Stimulated activated CD8-positive, alpha-beta memory T cell treated with anti-CD3 and anti-CD28 coated beads, Interleukin-4, amount 100 ng/mL, for 24 hours (primary cell): Measurements from ENCODE around the gene ARTN.

Source experiments
- DNase-seq: peaks from one replicate; pipeline ENCODE4 v3.0.0-alpha.2; 2020; ENCODE audit warnings: low read depth

ARTN gene

GRCh38 chr1:43924516-43924915, 9.1 kb upstream of the ARTN start:
- DNase-seq: no peak

- DNase-seq: no peak
Observed at GRCh38 chr1:43925846-43926245, 7.8 kb upstream of the ARTN start.

GRCh38 chr1:43930168-43930948, 3.2 kb upstream of the ARTN start:
- DNase-seq: no peak

DNA sequence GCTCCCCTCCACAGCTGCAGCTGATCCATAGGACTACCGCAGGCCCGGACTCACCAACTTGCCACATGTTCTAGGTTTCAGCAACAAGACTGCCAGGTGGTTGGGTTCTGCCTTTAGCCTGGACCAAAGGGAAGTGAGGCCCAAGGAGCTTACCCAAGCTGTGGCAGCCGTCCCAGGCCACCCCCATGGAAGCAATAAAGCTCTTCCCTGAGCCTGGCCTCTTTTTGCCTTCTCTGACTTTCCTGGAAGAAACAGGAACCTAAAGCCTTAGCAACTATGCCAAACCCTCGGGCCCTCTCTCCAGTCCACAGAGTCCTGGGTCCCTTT, 2.7 kb upstream of the ARTN start:
- no peak for DNase-seq

- DNase-seq: no peak
Observed at GRCh38 chr1:43931711-43932660, 1.6 kb upstream of the ARTN start.

- DNase-seq: no peak
Observed at GRCh38 chr1:43932786-43933385, 715 bp upstream of the ARTN start.

GRCh38 chr1:43934101-43934985, 742 bp downstream of the ARTN start:
- peak; percentile 38 for DNase-seq

DNA sequence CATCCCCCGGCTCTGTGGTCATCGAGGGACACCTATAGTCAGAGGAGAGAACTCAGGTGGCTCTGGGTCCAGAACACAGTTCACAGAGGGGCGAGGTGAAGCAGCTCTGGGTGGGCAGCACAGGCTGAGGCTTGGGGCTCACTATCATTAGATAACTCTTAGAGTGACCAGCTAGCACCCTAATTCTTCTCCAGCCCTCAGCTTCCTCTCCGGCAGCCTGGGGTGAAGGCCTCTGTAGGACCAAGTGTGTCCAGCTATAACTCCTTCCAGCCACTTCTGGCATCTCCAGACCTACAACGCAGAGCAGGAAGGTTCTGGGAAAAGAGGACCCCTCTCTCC, 1.4 kb downstream of the ARTN start:
- no peak for DNase-seq

DNA sequence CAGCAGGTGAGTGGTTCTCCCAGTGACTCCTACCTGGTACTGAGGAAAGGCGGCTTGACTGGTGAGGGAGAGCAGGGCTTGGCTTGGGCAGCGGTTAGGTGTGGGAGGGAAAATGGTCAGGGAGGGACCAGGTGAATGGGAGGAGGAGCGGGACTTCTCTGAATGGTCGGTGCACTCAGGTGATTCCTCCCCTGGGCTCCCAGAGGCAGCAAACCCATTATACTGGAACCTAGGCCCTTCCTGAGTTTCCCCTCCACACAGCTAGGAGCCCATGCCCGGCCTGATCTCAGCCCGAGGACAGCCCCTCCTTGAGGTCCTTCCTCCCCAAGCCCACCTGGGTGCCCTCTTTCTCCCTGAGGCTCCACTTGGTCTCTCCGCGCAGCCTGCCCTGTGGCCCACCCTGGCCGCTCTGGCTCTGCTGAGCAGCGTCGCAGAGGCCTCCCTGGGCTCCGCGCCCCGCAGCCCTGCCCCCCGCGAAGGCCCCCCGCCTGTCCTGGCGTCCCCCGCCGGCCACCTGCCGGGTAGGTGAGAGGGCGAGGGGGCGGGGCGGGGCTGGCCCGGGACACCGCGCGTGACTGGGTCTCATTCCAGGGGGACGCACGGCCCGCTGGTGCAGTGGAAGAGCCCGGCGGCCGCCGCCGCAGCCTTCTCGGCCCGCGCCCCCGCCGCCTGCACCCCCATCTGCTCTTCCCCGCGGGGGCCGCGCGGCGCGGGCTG, 2.3 kb downstream of the ARTN start:
- DNase-seq: no peak

- DNase-seq: no peak
Observed at GRCh38 chr1:43936431-43937151, 3.0 kb downstream of the ARTN start.

GRCh38 chr1:43937179-43937865, 3.7 kb downstream of the ARTN start:
- DNase-seq: no peak

DNA sequence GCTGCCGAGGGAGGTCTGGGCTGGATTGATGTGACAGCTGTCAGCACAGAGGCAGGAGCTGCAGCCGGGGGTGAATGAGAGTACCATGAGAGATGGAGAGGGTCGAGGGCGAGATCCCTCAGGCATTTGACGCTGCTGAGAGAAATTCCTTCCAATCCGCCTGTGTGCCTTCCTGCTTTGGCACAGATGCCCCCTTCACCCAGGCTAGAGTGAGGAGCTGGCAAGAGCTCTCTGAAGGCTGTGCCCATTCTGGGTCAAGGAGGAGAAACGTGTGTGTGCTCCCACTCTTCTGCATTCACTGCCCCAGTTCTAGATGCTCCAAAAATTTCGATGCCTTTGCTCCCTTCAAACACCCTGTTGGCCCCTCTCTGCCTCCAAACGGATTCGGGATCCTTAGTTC, 4.8 kb downstream of the ARTN start:
- no peak for DNase-seq

GRCh38 chr1:43938892-43939587, 5.4 kb downstream of the ARTN start:
- no peak for DNase-seq

DNA sequence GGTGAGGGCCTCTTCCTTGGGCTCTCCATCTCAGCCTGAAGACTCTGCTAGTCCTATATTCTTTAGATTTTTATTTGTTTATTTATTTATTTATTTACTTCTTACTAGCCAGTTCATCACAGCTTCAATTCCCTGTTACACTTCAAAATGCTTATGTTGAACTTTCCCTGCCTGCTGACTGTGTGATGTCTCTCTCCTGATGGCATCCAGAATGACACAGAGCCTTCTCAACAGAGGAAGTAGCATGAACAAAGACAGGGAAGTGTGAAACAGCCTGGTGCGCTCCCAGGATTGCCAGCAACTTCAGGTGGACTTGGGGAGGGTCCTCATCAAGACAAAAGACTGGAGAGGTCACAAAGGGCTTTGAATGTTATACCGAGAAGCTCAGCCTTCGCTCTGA, 8.8 kb downstream of the ARTN start:
- no peak for DNase-seq

- no peak for DNase-seq
Observed at GRCh38 chr1:43944860-43945259, 11.3 kb downstream of the ARTN start.

GRCh38 chr1:43945674-43946235, 12.2 kb downstream of the ARTN start:
- no peak for DNase-seq

DNA sequence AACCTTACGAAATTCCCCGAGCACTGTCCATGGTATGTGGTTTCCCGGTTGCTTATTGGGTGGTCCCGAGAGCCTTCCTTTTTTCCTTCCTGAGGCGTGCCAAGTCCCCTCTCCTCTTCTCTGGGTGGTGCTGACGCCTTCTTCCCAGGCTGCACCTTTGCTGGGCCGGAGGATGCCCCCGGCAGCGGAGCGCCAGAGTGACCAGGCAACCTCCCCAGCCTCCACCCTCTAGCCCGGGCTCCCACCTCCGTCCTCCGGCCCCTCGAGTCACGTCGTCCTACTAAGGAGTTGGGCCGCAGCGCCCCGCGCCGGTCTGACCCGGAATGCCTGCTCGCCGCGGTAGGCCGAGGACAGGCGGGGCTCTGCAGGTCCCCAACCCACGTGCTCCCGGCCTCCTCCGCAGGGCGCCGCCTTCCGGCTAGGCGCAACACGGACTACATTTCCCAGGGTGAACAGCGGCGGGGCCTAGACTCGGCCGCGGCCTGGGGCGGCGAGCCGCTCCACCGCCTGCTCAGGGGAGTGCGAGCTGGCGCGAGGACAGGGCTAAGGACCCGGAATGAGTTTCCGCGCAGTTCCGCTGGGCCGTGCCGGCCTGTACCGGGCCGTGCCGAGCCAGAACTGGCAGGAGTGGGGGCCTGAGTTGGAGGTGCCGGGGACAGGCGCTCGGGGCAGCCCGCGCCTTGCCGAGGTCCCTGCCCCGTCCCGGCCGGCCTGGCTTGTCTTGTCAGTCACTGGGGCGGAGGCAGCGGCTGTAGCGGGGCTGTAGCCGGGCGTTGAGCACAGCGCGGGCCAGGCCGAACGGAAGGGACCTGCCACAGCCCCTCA, 12.8 kb downstream of the ARTN start, which contains the start of gene IPO13:
Gene IPO13, plus strand, starts transcription at position 715 of the 825 bp plus-strand sequence. CDS start 651 bp downstream, outside the sequence.
- peak; percentile 91 for DNase-seq
